ENCODE measurements around the gene SETBP1. TPM values are rescaled to one million over a fixed set of nuclear protein-coding genes. Genes with fewer than 3 reads are reported as not detected.

SETBP1 gene
- total RNA-seq, 1 donor from 2014 or later, result 80.0 TPM

GRCh38 chr18:44941516-44941915 lies 260.8 kb downstream of the SETBP1 start:
- Mint-ChIP-seq H3K4me3 (ENCODE audit: unreplicated experiment) (no peak overlapping the region), H3K27ac (ENCODE audit: unreplicated experiment) (no peak overlapping the region), H3K4me1 (ENCODE audit: unreplicated experiment) (peaks cover 36% of the 10 kb centered on the region), H3K36me3 (ENCODE audit: unreplicated experiment) (peaks cover 9% of the 10 kb centered on the region), H3K27me3 (ENCODE audit: unreplicated experiment) (no peaks in the 10 kb centered on the region), H3K9me3 (ENCODE audit: unreplicated experiment) (peaks cover 9% of the 10 kb centered on the region)
- no peak for DNase-seq (ENCODE audit: extremely low spot score, unreplicated experiment)
- TF ChIP-seq CTCF (IDR thresholded peaks at IDR 0.05), result no peak

- Mint-ChIP-seq H3K27ac (ENCODE audit: unreplicated experiment) (no peak overlapping the region), H3K27me3 (ENCODE audit: unreplicated experiment) (no peaks in the 10 kb centered on the region), H3K4me3 (ENCODE audit: unreplicated experiment) (no peak overlapping the region), H3K36me3 (ENCODE audit: unreplicated experiment) (peaks cover 9% of the 10 kb centered on the region), H3K4me1 (ENCODE audit: unreplicated experiment) (peaks cover 36% of the 10 kb centered on the region), H3K9me3 (ENCODE audit: unreplicated experiment) (peaks cover 9% of the 10 kb centered on the region)
- DNase-seq (ENCODE audit: extremely low spot score, unreplicated experiment), result no peak
- TF ChIP-seq CTCF (IDR thresholded peaks at IDR 0.05), result no peak
Measured at GRCh38 chr18:44942073-44942472, 261.4 kb downstream of the SETBP1 start.

- peaks cover 9% of the 10 kb centered on the region for H3K9me3 Mint-ChIP-seq (ENCODE audit: unreplicated experiment)
- DNase-seq (ENCODE audit: extremely low spot score, unreplicated experiment), result no peak
- peaks cover 37% of the 10 kb centered on the region for H3K4me1 Mint-ChIP-seq (ENCODE audit: unreplicated experiment)
- H3K36me3 Mint-ChIP-seq (ENCODE audit: unreplicated experiment), result peaks cover 5% of the 10 kb centered on the region
- no peaks in the 10 kb centered on the region for H3K27me3 Mint-ChIP-seq (ENCODE audit: unreplicated experiment)
- H3K4me3 Mint-ChIP-seq (ENCODE audit: unreplicated experiment), result peak overlapping the region; percentile 15
- no peak for TF ChIP-seq CTCF (IDR thresholded peaks at IDR 0.05)
- H3K27ac Mint-ChIP-seq (ENCODE audit: unreplicated experiment), result peak overlapping the region; percentile 52
Measured at GRCh38 chr18:44943311-44943881, 262.7 kb downstream of the SETBP1 start.

GRCh38 chr18:44944461-44944860 lies 263.8 kb downstream of the SETBP1 start:
- Mint-ChIP-seq H3K27me3 (ENCODE audit: unreplicated experiment) (no peaks in the 10 kb centered on the region), H3K4me3 (ENCODE audit: unreplicated experiment) (no peak overlapping the region), H3K27ac (ENCODE audit: unreplicated experiment) (peak overlapping the region; percentile 52), H3K9me3 (ENCODE audit: unreplicated experiment) (peaks cover 7% of the 10 kb centered on the region), H3K36me3 (ENCODE audit: unreplicated experiment) (peaks cover 7% of the 10 kb centered on the region), H3K4me1 (ENCODE audit: unreplicated experiment) (peaks cover 32% of the 10 kb centered on the region)
- no peak for TF ChIP-seq CTCF (IDR thresholded peaks at IDR 0.05)
- DNase-seq (ENCODE audit: extremely low spot score, unreplicated experiment), result no peak

- Mint-ChIP-seq H3K4me3 (ENCODE audit: unreplicated experiment) (no peak overlapping the region), H3K4me1 (ENCODE audit: unreplicated experiment) (peaks cover 30% of the 10 kb centered on the region), H3K9me3 (ENCODE audit: unreplicated experiment) (peaks cover 3% of the 10 kb centered on the region), H3K27ac (ENCODE audit: unreplicated experiment) (no peak overlapping the region), H3K27me3 (ENCODE audit: unreplicated experiment) (no peaks in the 10 kb centered on the region), H3K36me3 (ENCODE audit: unreplicated experiment) (peaks cover 18% of the 10 kb centered on the region)
- no peak for DNase-seq (ENCODE audit: extremely low spot score, unreplicated experiment)
- TF ChIP-seq CTCF (IDR thresholded peaks at IDR 0.05), result no peak
Measured at GRCh38 chr18:44945888-44946401, 265.3 kb downstream of the SETBP1 start.
